ENCODE measurements around the gene SPINK6.

Gene SPINK6

DNA sequence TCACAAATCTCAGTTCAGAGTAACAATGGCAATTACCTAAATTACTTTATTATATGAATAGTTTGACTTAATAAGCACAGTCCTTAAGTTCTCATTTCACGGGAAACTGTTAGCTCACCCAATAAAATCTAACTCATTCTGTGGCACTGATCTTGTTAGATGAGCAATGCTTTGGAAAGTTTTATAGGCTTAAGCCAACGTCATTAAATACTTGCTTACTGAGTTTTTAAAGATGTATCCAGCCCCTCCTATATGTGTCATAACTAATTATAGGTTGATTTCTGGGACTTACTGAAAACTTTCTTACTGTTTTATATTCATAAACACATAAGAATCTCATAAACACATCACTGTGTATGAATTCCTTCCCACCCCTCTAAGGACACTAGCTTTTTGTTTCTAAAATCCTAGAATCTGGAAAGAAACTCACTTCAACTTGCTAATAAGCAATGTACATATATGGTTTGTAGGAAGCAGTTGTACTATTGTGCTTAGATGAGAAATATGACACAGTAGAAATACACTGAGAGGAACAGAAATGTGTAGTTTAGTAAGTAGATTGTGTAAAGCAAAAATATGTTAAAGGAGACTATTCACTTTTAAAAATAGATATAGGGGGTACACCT, 21.4 kb downstream of the SPINK6 start:
- no peak for DNase-seq

DNA sequence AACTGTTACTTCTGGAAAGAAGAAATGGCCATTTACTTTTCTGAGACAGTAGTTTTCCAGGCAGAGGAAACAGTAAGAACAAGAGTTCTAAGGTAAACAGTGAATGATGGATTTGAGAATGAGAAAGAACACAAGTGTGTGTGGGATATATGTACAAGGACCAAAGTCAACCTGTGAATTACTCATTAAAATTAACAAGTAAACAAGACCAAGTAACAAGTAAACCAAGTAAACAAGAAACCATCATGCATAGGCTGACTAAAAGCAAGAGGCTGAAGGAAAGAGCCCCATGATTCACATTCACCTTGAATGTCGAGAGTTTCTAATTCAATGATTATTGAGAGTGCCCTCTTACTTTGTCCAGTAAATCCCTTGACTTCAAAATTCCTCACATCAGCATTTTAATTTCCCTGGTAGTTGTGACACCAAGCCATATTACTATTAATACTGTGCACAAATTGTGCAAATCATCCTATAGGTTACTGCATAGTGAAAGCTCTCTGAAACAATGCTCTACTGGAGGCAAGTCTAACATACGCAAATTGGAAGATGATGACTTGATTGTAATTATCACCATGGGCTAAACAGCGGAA, 25.6 kb downstream of the SPINK6 start:
- DNase-seq = no peak

DNA sequence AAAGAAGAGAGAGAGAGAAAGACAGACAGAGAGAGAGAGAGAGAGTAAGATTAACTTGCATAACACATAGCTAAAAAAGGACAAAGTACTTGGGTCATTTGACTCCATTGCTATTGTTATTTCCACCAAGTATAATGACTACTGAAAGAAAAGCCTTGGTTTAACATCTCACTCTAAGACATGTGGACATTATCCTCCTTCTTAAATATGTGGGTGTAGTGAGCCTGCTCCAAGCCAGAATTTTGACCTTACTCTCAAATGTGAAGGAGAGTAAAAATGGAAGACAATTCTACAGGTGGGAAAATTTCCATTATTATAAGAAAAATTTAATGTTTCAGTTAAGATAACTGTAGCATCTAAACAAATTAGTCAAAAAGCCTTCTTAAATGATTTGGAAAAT, 27.0 kb downstream of the SPINK6 start:
- DNase-seq = no peak

DNA sequence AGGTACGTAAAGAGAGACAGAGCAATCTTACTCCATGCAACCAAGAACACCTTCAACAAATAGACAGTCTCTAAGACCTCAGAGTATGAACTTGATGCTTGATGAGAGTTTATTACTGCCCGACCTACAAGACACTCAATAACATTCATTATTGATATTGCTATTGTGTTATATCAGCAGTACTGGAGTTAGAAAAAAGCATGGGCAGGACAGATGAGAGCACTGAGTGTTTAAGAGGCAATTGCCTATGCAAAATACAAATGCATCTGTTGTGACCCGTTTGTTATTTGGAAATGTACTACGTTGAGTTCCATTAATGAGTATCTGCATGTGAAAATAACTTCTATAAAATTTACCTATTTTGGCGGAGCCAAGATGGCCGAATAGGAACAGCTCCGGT, 27.4 kb downstream of the SPINK6 start:
- DNase-seq = no peak

DNA sequence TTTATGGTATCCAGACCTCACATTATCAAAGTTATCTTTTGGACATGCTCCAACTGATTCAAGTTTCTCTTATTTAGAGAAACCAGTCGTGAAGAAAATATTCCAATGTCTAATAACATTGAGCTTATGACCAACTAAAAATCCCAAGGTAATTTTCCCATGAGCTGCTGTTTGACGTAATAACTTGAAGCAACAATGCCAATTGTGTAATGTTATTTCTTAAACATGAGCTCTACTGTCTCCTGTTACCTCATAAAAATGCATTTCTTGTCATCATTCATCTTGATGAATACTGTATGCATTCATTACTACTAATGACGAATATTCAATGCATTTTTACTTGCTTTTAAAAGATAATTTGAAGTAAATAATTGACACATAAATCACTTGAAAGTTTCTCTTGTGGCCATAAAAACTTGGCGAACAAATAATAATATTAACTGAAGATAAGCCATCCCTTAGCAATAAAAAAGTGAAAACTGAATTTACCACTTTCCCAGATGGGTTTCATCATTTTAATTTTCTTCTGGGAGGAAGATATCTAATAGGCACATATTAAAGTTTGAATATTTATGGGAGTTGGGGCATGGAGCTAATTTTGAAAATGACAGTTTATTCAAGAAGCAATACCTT, 35.1 kb downstream of the SPINK6 start:
- no peak for DNase-seq

GRCh38 chr5:148238418-148238794, 35.6 kb downstream of the SPINK6 start, which contains the start of gene MARCOL:
Gene MARCOL (plus strand): TSS chr5:148238525. CDS start chr5:148238598, 73 bp downstream.
- no peak for DNase-seq

DNA sequence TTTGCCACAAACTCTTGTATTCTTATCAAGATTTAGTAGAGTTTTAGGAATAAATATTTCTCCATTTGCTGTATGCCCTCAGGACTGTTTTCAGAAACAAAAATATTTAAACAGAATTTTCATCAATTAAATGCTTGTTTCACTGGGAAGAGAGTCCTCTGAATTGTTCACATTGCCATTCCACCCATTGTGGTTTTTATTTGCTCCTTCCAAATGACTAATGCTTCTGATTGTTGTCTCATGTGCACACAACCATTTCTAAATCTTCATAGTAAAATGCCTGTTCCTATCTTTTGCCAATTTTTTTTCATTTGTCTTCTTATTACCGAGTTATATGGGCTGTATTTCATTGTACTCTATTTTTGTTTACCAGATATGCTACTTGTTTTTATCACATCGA, 46.1 kb downstream of the SPINK6 start:
- DNase-seq = no peak

DNA sequence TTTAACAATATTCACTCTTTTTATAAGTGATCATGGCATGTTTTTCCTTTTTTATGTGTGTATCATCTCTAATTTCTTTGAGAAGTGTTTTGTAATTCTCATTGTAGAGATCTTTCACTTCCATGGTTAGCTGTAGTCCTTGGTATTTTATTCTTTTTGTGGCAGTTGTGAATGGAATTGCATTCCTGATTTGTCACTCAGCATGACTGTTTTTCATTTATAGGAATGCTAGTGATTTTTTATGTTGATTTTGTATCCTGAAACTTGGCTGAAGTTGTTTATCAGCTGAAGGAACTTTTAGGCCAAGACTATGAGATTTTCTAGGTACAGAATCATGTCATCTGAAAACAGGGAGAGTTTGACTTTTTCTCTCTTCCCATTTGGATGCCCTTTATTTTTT, 52.6 kb downstream of the SPINK6 start:
- no peak for DNase-seq

GRCh38 chr5:148259288-148259687, 56.4 kb downstream of the SPINK6 start:
- no peak for DNase-seq

- no peak for DNase-seq
Measured at GRCh38 chr5:148261221-148261620, 58.4 kb downstream of the SPINK6 start.

All from central memory CD4-positive, alpha-beta T cell (primary cell).